Measurements from ENCODE around the gene IPMK. TPM values are rescaled to one million over a fixed set of nuclear protein-coding genes. Genes with fewer than 3 reads are reported as not detected.

Gene IPMK
- total and polyA plus RNA-seq, 2 donors from 2014 or later = 1.7 to 5.0 TPM

DNA sequence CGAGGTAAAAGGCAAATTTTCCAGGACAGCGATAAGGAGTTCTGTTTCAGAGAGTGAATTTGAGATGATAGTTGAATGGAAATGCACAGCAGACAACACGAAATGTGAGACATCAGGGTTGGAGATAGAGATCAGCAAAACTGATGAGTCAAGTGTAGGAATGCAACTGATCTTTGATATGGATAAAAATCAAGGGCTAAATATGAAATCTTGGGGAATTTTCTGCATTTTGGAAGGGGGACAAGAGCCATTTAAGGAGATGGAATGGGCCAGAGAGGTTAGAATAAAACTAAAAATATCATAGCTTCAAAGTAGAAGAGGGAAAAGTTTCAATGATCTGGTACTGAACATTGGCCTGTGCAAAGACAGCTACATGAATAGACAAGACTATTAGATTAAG is 12.8 kb upstream of the IPMK start:
- intact Hi-C loops (cut with DNase I) = loop anchor here (10.0 kb wide), 1 partner anchor 96 kb away; no protein-coding TSS in a partner anchor

DNA sequence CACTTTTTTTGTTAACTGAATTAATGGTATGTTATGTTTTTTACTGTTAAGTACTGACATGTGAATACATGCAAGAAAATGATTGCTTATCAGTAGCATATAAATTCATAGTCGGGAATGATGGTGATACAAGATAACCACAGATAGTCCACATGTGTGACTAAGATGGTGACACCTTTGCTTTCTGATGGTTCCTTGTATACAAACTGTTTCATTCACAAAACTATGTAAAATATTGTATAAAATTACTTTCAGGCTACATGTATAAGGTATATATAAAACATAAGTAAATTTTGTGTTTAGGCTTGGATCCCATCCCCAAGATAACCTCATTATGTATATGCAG is 11.2 kb upstream of the IPMK start:
- Histone ChIP-seq H3K9ac (ENCODE audit: low read length in 3 of 3) (no peak overlapping the region), H3K27ac (ENCODE audit: low read depth in 2 of 2, low read length in 2 of 2) (no peak overlapping the region), H3K4me3 (ENCODE audit: low read length in 3 of 3) (no peak overlapping the region), H3K9me3 (ENCODE audit: control insufficient read depth in 2 of 3, insufficient read depth in 1 of 3, low read length in 3 of 3) (no peaks in the 10 kb centered on the region), H3K4me1 (ENCODE audit: control insufficient read depth in 2 of 3, insufficient read depth in 2 of 3, low read depth in 1 of 3, low read length in 3 of 3) (no peaks in the 10 kb centered on the region), H3K27me3 (ENCODE audit: control insufficient read depth, insufficient read depth, low read length) (no peaks in the 10 kb centered on the region), H3K36me3 (ENCODE audit: control insufficient read depth in 2 of 3, insufficient read depth in 3 of 3, low read length in 3 of 3) (peaks cover 0 to 3% (median 0%) of the 10 kb centered on the region in 3 donors)
- TF ChIP-seq, protein P1, sequence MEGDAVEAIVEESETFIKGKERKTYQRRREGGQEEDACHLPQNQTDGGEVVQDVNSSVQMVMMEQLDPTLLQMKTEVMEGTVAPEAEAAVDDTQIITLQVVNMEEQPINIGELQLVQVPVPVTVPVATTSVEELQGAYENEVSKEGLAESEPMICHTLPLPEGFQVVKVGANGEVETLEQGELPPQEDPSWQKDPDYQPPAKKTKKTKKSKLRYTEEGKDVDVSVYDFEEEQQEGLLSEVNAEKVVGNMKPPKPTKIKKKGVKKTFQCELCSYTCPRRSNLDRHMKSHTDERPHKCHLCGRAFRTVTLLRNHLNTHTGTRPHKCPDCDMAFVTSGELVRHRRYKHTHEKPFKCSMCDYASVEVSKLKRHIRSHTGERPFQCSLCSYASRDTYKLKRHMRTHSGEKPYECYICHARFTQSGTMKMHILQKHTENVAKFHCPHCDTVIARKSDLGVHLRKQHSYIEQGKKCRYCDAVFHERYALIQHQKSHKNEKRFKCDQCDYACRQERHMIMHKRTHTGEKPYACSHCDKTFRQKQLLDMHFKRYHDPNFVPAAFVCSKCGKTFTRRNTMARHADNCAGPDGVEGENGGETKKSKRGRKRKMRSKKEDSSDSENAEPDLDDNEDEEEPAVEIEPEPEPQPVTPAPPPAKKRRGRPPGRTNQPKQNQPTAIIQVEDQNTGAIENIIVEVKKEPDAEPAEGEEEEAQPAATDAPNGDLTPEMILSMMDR (IDR thresholded peaks at IDR 0.05; ENCODE audit: borderline replicate concordance, extremely low read depth, insufficient read depth) = no peak
- FAIRE-seq (no peak), DNase-seq (no peak)
- intact Hi-C loops (cut with DNase I) = no loop called here

More for the DNA sequence above, 12.8 kb upstream of the IPMK start:
- DNase-seq = no peak
- peaks cover 0 to 3% (median 0%) of the 10 kb centered on the region in 3 donors for H3K36me3 ChIP-seq (ENCODE audit: control insufficient read depth in 2 of 3, insufficient read depth in 3 of 3, low read length in 3 of 3)
- TF ChIP-seq, protein P1 (IDR thresholded peaks at IDR 0.05; ENCODE audit: borderline replicate concordance, extremely low read depth, insufficient read depth) = no peak
- H3K4me1 ChIP-seq (ENCODE audit: control insufficient read depth in 2 of 3, insufficient read depth in 2 of 3, low read depth in 1 of 3, low read length in 3 of 3) = no peaks in the 10 kb centered on the region
- no peak for FAIRE-seq
- H3K9me3 ChIP-seq (ENCODE audit: control insufficient read depth in 2 of 3, insufficient read depth in 1 of 3, low read length in 3 of 3) = no peaks in the 10 kb centered on the region
- H3K4me3 ChIP-seq (ENCODE audit: low read length in 3 of 3) = no peak overlapping the region
- no peak overlapping the region for H3K27ac ChIP-seq (ENCODE audit: low read depth in 2 of 2, low read length in 2 of 2)
- no peaks in the 10 kb centered on the region for H3K27me3 ChIP-seq (ENCODE audit: control insufficient read depth, insufficient read depth, low read length)
- no peak overlapping the region for H3K9ac ChIP-seq (ENCODE audit: low read length in 3 of 3)

GRCh38 chr10:58278274-58278961 is 10.7 kb upstream of the IPMK start:
- no peak overlapping the region for H3K4me3 ChIP-seq (ENCODE audit: low read length in 3 of 3)
- intact Hi-C loops (cut with DNase I) = no loop called here
- no peak overlapping the region for H3K9ac ChIP-seq (ENCODE audit: low read length in 3 of 3)
- H3K27ac ChIP-seq (ENCODE audit: low read depth in 2 of 2, low read length in 2 of 2) = no peak overlapping the region
- TF ChIP-seq, protein P1 (IDR thresholded peaks at IDR 0.05; ENCODE audit: borderline replicate concordance, extremely low read depth, insufficient read depth) = no peak
- no peaks in the 10 kb centered on the region for H3K27me3 ChIP-seq (ENCODE audit: control insufficient read depth, insufficient read depth, low read length)
- H3K9me3 ChIP-seq (ENCODE audit: control insufficient read depth in 2 of 3, insufficient read depth in 1 of 3, low read length in 3 of 3) = no peaks in the 10 kb centered on the region
- H3K4me1 ChIP-seq (ENCODE audit: control insufficient read depth in 2 of 3, insufficient read depth in 2 of 3, low read depth in 1 of 3, low read length in 3 of 3) = no peaks in the 10 kb centered on the region
- DNase-seq (no peak), FAIRE-seq (no peak)
- peaks cover 0 to 3% (median 0%) of the 10 kb centered on the region in 3 donors for H3K36me3 ChIP-seq (ENCODE audit: control insufficient read depth in 2 of 3, insufficient read depth in 3 of 3, low read length in 3 of 3)
